GM18951 (cell line): ENCODE results near the gene STRN3.

Experiments
- POLR2A ChIP-seq: IDR thresholded peaks from 4 replicates; pipeline ENCODE4 v1.6.1; 2011; ENCODE audit warnings: mild to moderate bottlenecking; ENCODE audit not compliant: insufficient read length, insufficient read depth; ENCODE audit errors: extremely low read depth
- in situ Hi-C: fragments of 300-500 bp; cut with MboI; formaldehyde crosslinking; loops from one replicate; pipeline ENCODE4 v1.12.0; 2022; ENCODE audit warnings: low sequenced_read_pairs, mixed read lengths, inconsistent platforms; ENCODE audit not compliant: unreplicated experiment

Gene STRN3

GRCh38 chr14:31003284-31003683 lies 22.9 kb downstream of the STRN3 start:
- in situ Hi-C loops = no loop called here
- TF ChIP-seq POLR2A = no peak

GRCh38 chr14:31001339-31001658 lies 24.9 kb downstream of the STRN3 start:
- in situ Hi-C loops = no loop called here
- no peak for TF ChIP-seq POLR2A

- no peak for TF ChIP-seq POLR2A
- in situ Hi-C loops = no loop called here
Measured at GRCh38 chr14:31000629-31001338, 25.4 kb downstream of the STRN3 start.

GRCh38 chr14:30999038-30999773 lies 27.0 kb downstream of the STRN3 start:
- no peak for TF ChIP-seq POLR2A
- in situ Hi-C loops = no loop called here

- TF ChIP-seq POLR2A = no peak
Measured at GRCh38 chr14:30998100-30998706, 28.0 kb downstream of the STRN3 start.

GRCh38 chr14:30996892-30997659 lies 29.1 kb downstream of the STRN3 start:
- TF ChIP-seq POLR2A = no peak
- in situ Hi-C loops = no loop called here

More at GRCh38 chr14:30998100-30998706, 28.0 kb downstream of the STRN3 start:
- in situ Hi-C loops = no loop called here

GRCh38 chr14:30995689-30996088 lies 30.5 kb downstream of the STRN3 start:
- in situ Hi-C loops = no loop called here
- no peak for TF ChIP-seq POLR2A

GRCh38 chr14:30994681-30995620 lies 31.2 kb downstream of the STRN3 start:
- in situ Hi-C loops = no loop called here
- no peak for TF ChIP-seq POLR2A

- no peak for TF ChIP-seq POLR2A
- in situ Hi-C loops = no loop called here
Measured at GRCh38 chr14:30993071-30993470, 33.1 kb downstream of the STRN3 start.

- in situ Hi-C loops = no loop called here
- no peak for TF ChIP-seq POLR2A
Measured at GRCh38 chr14:30991408-30991807, 34.8 kb downstream of the STRN3 start.

- in situ Hi-C loops = no loop called here
- no peak for TF ChIP-seq POLR2A
Measured at GRCh38 chr14:30990770-30991169, 35.4 kb downstream of the STRN3 start.

- in situ Hi-C loops = loop anchor here (10.0 kb wide), 1 partner anchor 86 kb away; no protein-coding TSS in a partner anchor
- TF ChIP-seq POLR2A = no peak
Measured at GRCh38 chr14:30988509-30988908, 37.7 kb downstream of the STRN3 start.
